HG03565 (cell line): ENCODE data around the gene MCAM.

Source experiments
- ATAC-seq: cut with Tn5 transposase; IDR thresholded peaks from one replicate; pipeline ENCODE4 v1.9.1; 2021; ENCODE audit warnings: mild to moderate bottlenecking, moderate library complexity; ENCODE audit not compliant: unreplicated experiment

MCAM gene

DNA sequence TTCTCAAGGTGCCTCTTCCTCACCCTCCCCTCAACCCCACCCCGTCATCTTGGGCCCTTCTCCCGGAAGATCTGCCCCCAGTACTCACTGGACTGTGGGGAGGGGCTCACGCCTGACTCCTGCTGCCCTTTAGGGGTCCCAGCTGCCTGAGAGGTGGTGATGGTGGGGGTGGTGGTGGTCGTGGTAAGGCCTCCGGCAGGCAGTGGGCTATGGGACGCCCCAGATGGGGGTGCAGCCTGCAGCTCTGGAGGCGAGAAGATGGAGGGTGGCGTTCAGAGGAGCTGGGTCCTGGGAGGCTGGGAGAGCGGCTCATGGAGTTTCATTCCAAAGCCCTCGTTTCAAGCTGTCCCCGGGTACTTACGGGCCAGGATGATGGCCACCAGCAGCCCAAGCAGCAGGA is 28.8 kb upstream of the MCAM start:
- no peak for ATAC-seq

DNA sequence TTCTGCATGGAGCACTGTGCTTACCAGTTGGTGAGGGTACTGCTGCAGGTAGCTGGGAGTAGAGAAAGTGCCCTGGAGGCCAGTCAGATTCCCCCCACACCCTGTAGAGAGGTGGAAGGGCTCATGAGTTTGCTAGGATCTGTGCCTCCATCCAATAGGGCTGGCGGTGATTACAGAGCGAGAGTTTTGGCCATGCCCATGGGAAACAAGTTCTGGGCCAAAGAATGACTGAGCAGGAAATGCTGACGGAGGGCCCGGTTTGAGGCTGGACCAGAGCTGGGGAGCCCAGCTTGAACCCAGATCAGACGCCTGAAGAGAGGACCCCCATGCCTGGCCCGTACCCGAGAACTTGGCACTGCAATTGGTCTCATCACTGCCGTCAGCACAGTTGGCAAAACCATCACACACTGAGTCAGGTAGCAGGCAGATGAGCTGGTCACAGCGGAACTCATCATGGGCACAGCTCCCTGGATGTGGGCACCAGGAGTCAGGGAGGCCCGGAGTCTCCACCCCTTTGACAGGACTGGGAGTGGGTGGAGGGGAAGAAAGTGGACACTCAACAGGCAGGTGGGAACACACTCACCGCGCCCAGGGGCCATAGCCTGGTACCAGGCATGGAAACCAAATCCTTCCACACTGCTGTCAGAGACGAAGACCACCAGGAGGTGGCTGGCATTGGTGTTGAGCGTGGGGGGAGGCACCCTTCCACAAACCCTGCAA is 27.5 kb upstream of the MCAM start:
- ATAC-seq = no peak

DNA sequence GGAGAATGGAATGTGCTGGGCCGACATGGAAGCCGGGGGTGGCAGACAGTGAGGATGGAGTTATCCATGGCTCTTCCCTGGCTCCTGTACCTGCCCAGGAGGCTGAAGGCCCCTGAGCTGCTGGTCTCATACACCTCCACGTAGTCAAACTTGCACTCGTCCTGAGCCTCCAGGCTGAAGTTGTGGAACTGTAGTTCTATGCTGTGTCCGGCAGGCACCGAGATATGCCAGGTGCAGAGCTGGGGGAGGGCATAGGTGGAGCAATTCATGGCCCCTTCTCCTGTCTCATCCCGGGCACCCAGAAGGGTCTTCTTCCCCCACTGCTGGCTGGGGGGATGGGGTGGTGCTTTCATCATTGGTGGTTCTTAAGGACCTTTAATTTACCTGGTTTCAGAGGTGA is 26.8 kb upstream of the MCAM start:
- no peak for ATAC-seq

DNA sequence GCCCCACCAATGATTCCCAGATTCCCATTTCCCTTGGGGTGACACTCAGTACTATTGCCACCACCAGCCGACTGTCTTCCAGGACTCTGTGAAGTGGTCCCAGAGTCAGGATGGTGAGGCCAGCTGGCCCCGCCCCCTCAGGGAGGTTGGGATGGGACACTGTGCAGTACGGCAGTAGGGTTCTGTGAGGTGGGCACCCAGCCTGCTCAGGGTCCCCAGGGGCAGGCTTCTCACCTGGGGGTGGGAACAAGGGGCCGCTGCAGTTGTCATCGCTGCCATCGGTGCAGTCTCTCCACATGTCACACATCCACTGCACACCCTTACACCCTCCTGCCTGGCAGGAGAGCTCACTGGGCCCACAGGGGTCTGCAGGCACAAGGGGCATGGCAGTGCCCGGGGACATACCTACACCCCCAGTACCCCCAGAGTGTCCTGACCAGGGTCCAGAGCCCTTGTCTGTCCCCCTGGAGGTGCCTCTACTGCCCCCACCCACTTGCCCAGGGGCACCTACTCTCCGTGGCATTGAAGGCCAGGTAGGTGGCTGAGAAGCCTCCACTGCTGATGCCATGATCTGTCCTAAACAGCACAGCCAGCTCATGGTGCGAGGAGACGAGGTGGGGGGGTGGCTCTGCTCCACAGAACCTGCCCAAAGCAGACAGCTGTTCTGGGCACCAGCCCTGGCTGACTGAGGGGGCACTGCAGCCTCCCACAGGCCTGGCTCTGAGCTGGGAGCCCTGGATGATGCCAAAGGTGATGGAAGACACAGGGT is 25.6 kb upstream of the MCAM start:
- ATAC-seq = no peak

DNA sequence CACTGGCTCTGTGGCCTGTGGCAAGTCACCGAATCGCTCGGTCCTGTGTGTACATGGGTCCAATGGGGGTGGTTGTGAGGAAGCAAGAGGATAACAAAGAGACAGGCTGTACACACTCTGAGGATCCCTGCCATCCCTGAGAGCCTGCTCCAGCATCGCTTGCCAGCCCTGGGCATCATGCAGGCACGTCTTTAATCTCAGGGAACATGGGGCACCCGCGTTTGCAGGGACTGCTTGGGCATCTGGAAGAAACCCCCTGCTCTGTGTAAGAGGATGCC is 25.0 kb upstream of the MCAM start:
- ATAC-seq = no peak

DNA sequence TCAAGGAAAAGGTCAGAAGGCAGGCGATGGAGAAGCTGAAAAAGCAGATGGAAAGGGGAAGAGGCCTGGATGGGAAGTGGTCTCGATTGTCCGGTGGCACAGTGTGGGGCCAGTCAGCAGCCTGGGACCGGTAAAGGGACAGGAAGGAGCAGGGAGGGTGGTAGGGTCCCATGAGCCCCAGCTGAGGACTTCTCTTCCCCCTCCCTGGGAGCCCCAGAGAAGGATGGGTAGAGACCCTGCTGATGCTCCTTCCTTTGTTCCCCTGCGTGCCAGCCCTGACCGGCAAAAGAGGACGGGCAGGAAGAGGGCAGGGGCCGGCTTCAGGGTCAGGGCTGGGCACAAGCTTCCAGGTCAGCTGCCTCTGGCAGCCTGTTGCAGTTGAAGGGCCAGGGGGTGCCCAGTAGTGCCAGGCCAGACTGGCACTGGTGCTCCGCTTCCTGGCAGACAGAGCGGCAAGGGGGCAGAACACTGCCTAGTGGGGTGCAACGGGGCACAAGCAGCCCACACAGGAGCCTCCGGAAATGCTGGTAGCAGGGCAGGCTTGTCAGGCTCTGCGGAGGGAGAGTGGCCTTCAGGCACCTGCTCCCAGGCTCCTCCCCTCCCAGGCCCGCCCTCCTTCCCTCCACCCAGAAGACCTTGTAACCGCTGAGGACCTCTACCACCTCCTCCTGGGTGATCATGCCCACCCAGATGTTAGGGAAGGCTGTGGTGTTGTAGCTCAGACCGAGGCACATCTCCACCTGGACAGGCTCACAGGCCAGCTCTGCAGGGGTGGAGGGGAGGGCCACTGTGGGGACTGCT is 24.5 kb upstream of the MCAM start:
- ATAC-seq = no peak

DNA sequence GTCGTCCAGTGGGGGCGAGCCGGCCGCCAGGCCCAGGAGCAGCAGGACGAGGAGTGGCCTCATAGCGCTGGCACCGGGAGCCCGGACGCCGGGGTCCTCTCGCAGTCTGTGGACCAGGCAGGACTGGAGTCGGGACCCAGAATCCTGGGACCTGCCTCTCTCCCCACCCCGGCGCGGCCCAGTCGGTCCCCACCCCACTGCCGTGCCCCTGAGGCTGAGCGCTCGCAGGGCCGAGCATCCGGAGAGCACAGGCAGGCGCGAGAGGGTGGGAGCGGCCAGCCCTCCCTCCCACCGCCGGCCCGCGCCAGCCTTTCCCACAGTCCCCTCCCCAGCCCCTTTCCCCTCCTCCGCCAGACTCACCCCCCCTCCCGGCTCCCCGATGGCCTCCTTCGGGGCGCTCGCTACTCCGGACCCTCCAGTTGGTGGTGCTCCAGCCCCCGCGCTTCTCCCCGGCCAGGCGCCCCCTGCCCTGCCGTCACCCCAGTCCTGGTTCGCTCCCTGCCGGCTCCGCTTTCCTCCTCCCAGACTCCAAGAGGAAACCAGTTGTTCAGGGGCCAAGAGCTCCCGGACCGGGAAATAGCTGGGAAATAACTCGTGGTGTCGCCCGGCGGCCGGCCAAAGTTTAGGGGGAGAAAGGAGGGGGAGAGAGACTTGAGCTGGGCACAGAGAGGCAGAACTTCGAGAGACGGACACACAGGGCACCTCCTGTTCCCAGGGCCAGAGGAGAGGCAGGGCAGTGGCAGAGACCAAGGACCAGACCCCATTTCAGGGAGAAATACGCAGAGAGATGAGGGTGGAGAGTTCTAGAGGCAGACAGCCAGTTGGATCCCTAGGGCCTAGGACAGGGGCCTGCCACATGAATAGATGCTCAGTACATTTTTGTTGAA is 23.6 kb upstream of the MCAM start, which contains the start of gene C1QTNF5:
Gene C1QTNF5 (minus strand): TSS at position 549 of the 887 bp plus-strand sequence. CDS start 486 bp downstream, at position 63.
- no peak for ATAC-seq

DNA sequence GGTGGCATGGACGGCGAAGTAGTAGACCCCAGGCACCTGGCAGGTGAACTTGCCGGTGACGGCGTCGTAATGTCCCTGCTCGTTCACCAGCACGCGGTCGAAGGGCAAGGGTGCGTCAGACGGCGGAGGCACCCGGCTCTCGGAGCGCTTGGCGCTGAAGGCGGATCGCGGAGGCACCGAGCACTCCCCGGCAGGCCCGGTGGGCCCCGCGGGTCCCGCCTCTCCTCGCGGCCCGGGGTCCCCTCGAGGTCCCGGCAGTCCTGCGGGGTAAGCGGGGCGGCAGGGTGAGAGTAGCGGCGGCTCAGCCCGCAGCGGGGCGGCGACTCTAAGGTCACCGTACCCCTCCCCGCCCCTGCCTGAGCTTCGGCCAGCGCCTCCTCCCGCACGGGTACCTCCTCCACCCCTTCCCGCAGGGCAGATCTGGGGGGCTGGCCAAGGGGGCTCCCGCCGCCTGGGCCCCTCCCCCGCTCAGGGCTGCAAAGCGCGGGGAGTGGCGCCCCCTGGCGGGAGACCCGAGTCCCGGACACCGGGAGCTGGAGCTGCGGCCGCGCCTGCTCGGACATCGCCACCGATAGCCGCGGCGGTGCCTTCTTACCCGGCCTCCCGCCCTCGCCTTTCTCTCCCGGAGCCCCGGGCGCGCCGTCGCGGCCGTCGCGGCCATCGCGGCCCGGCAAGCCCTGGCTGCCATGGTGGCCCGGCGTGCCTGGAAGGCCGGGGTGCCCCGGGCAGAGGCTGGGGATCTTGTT is 22.8 kb upstream of the MCAM start:
- ATAC-seq = no peak

DNA sequence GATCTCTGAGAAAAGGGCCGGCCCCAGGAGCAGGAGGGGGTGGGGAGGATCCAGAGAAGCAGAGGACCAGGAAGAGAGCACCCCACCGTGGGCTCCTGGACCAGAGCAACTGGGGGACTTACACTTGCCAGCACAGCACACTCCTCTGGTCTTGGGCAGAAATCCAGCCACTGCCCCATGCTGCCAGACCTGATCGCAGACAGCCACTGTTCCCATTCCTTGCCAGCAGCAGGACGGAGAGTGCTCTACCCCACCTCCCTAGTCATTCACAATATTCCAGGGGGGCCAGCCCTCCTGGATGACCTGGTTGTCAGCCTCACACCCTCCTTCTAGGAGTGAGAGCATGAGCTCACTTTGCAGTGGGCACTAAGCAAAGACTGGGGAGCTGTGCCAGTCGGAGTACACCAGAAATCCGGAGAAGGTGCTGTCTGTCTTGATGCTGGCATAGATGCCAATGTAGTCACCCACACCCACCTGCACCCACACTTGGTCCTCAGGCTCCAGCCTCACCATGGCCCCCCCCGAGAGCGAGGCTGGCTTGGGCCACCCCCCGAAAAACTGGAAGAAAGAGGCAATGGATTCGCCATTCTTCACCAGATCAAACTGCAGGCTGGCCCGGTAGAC is 22.1 kb upstream of the MCAM start:
- no peak for ATAC-seq

DNA sequence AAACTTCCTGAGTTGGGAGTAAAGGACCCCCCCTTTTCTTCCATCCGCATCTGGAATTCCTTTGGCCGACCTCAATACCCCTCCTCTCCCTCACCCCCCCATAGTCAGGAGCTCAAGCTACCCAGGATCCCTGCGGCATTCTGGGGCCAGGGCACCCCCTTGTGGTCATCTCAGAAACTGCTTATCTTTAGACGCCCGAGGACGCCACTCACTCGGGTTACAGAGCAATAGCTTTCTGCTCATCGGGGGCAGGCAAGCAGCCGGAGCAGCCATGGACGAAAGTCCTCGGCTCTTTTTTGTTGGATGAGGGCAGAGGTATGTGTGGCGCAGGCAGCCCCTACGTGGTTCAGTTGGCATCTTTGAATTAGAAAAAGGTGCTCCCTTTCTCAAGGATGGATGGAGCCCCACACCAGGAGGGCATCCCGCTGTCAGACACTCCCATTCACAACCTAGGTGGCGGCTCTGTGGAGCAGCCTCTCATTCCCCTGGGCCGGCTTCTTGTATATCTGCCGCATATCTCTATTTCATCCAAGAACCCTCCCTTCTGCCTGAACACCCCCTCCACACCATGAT is 21.5 kb upstream of the MCAM start:
- ATAC-seq = no peak

DNA sequence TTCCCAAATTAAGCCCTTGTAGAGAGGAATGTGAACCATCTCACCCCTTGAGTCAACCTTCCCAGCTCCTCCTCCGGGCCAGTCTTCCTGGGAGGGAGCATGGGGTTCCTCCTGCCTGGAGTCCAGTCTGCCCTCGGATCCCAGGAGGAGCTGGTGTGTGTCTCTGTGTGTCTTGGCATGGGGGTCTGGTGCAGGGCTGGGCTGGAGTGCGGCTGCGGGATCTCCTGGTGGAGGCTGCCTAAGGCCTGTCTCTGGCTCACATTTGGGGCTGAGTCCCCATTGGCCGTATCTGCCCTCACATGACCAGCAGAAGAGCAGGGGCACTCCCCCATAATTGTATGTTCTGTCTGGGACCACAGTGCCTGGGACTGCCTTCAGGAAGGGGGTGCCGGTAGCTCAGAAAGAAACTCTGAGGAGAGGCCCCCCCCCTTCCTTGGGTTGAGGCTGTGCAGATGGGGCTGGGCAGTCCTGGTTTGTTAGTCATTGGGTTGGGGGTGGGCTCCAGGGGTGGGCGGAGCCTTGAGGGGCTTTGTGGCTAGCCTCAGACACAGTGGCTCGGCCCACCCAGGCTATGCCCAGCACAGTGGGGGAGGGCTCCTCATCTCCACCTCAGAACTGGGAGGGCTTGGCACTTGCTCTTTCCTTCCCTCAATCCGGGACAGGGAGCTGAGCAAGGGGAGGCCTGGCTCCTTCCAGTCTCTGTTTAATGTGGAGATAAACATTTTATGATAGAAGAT is 20.8 kb upstream of the MCAM start:
- no peak for ATAC-seq

DNA sequence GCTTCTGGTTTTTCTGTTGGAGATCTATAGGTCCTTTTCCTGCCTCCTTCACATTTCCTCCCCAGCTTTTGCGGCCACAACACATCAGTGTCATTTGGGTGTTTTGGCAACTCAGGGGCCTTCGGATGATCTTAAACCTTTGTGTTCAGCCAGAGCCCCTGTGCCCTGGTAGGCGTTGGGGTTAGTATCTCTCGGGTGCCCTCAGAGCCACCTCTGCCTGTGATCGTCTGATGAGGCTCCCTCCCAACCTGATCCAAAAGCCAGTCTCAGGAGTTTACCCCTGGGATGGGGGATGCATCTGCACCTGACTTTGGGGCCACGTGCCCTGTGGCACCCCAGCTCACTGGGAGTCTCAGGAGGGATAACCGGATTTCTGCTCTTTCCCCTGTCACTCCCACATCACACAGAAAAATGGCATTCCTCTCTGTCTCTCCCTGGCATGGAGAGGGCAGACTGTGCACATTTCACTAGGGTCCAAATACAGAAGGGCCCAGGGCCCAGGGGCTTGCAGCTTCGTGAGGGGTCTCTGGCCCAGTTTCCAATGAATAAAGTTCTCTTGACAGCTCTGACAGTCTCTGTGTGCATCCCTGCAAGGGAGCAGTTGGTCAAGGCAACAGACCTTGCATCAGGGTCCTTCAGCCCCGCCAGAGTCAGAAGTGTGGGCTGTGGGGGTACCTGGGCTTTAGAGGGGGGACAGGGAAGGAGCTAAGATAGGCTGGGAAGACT is 20.0 kb upstream of the MCAM start:
- no peak for ATAC-seq

DNA sequence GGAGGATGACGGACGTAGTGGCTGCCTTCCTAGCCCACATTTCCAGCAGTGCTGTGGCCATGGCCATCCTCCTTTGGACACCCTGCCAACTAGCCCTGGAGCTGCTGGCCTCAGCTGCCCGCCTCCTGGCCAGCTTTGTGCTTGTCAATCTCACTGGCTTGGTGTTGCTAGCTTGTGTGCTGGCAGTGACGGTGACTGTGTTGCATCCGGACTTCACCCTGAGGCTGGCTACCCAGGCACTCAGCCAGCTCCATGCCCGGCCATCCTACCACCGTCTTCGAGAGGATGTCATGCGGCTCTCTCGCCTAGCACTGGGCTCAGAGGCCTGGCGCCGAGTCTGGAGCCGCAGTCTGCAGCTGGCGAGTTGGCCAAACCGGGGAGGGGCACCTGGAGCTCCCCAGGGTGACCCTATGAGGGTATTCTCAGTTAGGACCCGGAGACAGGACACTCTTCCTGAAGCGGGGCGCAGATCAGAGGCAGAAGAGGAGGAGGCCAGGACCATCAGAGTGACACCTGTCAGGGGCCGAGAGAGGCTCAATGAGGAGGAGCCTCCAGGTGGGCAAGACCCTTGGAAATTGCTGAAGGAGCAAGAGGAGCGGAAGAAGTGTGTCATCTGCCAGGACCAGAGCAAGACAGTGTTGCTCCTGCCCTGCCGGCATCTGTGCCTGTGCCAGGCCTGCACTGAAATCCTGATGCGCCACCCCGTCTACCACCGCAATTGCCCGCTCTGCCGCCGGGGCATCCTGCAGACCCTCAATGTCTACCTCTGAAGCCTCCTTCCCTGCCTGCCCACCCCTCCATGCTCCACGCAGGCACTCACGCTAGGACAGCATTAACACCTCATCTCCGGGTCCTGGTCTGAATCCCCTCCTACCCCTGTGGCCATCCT is 19.0 kb upstream of the MCAM start:
- no peak for ATAC-seq

DNA sequence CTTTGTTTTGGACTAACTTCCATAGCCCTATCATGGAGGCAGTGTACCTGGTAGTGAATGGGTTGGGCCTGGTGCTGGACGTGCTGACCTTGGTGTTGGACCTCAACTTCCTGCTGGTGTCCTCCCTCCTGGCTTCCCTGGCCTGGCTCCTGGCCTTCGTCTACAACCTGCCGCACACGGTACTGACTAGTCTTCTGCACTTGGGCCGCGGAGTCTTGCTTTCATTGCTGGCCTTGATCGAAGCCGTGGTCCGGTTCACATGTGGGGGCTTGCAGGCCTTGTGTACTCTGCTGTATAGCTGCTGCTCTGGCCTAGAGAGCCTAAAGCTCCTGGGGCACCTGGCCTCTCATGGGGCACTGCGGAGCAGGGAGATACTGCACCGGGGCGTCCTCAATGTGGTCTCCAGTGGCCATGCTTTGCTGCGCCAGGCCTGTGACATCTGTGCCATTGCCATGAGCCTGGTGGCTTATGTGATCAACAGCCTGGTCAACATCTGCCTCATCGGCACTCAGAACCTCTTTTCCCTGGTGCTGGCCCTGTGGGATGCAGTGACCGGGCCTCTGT is 18.2 kb upstream of the MCAM start:
- ATAC-seq = no peak

DNA sequence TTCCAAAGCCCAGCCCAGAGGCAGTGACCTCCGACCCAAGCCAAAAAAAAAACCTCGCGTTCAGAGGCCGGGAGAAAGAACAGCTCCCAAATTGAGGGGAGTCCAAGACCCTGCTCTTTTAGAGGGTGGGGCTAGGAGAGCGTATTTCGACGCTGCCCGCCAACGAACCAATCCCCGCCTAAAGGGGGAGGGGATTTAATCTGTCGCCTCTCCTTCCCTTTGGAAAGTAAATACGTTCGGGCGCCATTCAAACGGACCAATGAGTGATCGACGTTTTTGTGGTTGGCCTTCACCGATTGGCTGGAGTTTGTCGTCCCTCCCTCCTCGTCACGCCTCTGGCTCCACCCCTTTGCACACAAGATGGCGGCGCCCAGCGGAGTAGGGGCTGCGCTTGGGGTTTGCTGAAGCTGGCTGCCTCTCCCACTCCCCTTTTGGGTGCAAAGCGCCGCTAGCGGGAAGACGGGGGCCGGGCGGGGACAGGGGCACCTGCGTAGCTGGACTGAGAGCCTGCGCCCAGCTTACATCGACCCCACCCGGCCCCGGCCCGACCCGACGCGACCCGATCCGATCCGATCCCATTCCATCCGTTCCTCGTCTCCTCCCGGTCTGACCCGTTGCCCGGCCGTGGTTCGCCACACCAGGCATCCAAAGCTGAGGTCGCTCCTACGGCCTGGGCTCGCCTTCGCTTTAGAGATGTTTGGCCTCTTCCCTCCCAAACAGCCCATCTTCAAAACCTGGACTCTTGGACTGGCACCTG is 17.4 kb upstream of the MCAM start, which contains the start of gene RNF26:
Gene RNF26 (plus strand): TSS at position 354 of the 757 bp plus-strand sequence. CDS start 596 bp downstream, outside the sequence.
- peak; percentile 86 for ATAC-seq
